ENCODE measurements around the gene ZFYVE28.

DNA sequence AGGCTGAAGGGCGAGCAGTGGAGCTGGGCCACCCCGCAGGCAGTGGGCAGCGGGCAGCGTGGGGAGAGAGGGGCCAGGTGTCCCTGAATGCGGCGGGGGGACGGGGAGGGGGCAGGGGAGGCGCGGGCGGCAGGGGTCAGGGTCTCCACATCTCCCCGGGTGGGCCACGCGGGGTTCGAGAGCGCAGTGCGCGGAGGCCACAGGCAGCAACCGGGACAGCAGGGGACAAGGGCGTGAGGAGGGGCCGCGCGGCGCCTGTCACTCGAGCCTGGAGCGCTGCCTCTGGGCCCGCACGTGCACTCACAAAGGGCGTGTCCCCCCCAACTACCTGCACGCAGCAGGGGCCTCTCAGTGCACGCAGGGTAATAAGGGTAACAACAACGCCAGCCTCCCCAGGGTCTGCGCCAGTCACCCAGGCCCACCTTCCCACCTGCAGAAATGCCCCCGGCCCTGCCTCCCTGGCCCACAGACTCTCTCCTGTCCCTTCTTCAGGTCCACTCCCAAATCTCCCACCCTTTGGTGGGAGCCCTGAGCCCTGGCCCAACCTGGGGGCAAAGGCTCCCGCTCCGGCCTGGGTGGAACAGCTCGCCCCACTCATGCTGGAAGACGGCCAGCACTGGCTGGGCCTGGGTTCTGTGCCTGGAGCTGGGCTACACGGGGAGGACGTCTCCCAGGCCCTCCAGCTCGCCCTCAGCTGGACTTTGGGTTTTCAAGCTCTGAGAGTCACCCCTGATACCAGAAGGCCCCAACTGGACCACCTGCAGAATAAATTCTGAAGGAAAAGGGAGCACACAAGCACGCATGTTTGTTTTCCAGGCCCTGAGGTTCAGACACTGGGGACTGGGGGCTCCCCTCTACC is 53.2 kb downstream of the ZFYVE28 start:
- no peak for TF ChIP-seq POLR2AphosphoS5 (IDR thresholded peaks at IDR 0.05; ENCODE audit: low read depth, low read length)
- no peak for TF ChIP-seq SIN3A (IDR thresholded peaks at IDR 0.05; ENCODE audit: borderline replicate concordance, insufficient read depth, low read length)
- no peak for TF ChIP-seq REST (IDR thresholded peaks at IDR 0.05; ENCODE audit: insufficient read depth in 1 of 2, low read depth in 2 of 2, low read length in 2 of 2)
- TF ChIP-seq TAF1 (IDR thresholded peaks at IDR 0.05; ENCODE audit: borderline replicate concordance, insufficient read depth, low read length): no peak
- TF ChIP-seq FOXP2 (optimal IDR thresholded peaks at IDR 0.05; ENCODE audit: borderline replicate concordance, extremely low read depth, extremely low read length, insufficient read depth): no peak
